Neuronal stem cell (in vitro differentiated cells): ENCODE results near the gene CRLF1.

Experiments
- DNase-seq: peaks from one replicate; pipeline ENCODE4 v3.0.0-alpha.2; 2013; ENCODE audit warnings: low spot score
- H2AFZ ChIP-seq: one replicate; pipeline ENCODE4 v1.6.1; 2013; ENCODE audit warnings: mild to moderate bottlenecking, low read length, inconsistent platforms
- H2AK5ac ChIP-seq: 2 replicates; pipeline ENCODE4 v1.6.1; 2013; ENCODE audit warnings: low read depth, mild to moderate bottlenecking, inconsistent platforms, low read length, moderate library complexity, mixed read lengths
- H2BK120ac ChIP-seq: 2 replicates; pipeline ENCODE4 v1.6.1; 2013; ENCODE audit warnings: low read depth, mild to moderate bottlenecking, inconsistent platforms, low read length, moderate library complexity, mixed read lengths
- H2BK12ac ChIP-seq: one replicate; pipeline ENCODE4 v1.6.1; 2013; ENCODE audit warnings: low read length, inconsistent platforms
- H2BK15ac ChIP-seq: 2 replicates; pipeline ENCODE4 v1.6.1; 2013; ENCODE audit warnings: mild to moderate bottlenecking, low read length, inconsistent platforms, mixed read lengths
- H2BK5ac ChIP-seq: one replicate; pipeline ENCODE4 v1.6.1; 2013; ENCODE audit warnings: inconsistent platforms, mild to moderate bottlenecking, low read length, moderate library complexity
- H3K14ac ChIP-seq: one replicate; pipeline ENCODE4 v1.6.1; 2013; ENCODE audit warnings: low read length, inconsistent platforms
- H3K18ac ChIP-seq: 2 replicates; pipeline ENCODE4 v1.6.1; 2013; ENCODE audit warnings: low read length, inconsistent platforms
- H3K23ac ChIP-seq: 2 replicates; pipeline ENCODE4 v1.6.1; 2013; ENCODE audit warnings: low read depth, mild to moderate bottlenecking, mixed read lengths, low read length, inconsistent platforms; ENCODE audit not compliant: poor library complexity
- H3K27ac ChIP-seq: replicated peaks from 3 replicates; pipeline ENCODE4 v1.5.1; 2013; ENCODE audit warnings: low read length, inconsistent platforms
- H3K27me3 ChIP-seq, 3 experiments: 2 replicates each; pipeline ENCODE4 v1.6.1; 2013; ENCODE audit warnings: low read length in 3 of 3, mild to moderate bottlenecking in 2 of 3, inconsistent platforms in 1 of 3, low read depth in 1 of 3, mixed read lengths in 1 of 3, moderate library complexity in 1 of 3; ENCODE audit not compliant: control insufficient read depth in 3 of 3, insufficient read depth in 3 of 3
- H3K36me3 ChIP-seq, 2 donors: replicated peaks in 1 of 2; 2 replicates each; pipeline ENCODE4 v1.6.1; 2013; ENCODE audit warnings: low read length in 2 of 2; ENCODE audit not compliant: control insufficient read depth in 2 of 2, insufficient read depth in 2 of 2
- H3K4ac ChIP-seq: 2 replicates; pipeline ENCODE4 v1.6.1; 2013; ENCODE audit warnings: inconsistent platforms, mild to moderate bottlenecking, low read length, moderate library complexity
- H3K4me1 ChIP-seq, 2 donors: 1 replicate in 1 of 2; 2 replicates in 1 of 2; pipeline ENCODE4 v1.6.1; 2013; ENCODE audit warnings: low read length in 2 of 2, low read depth in 1 of 2; ENCODE audit not compliant: control insufficient read depth in 2 of 2, insufficient read depth in 1 of 2
- H3K4me2 ChIP-seq: one replicate; pipeline ENCODE4 v1.6.1; 2013; ENCODE audit warnings: mild to moderate bottlenecking, low read length, inconsistent platforms; ENCODE audit not compliant: insufficient read depth, poor library complexity, severe bottlenecking
- H3K4me3 ChIP-seq, 2 donors: 2 replicates each; pipeline ENCODE4 v1.5.1; 2013; ENCODE audit warnings: low read length in 2 of 2, mild to moderate bottlenecking in 2 of 2, inconsistent platforms in 1 of 2, moderate library complexity in 1 of 2
- H3K79me1 ChIP-seq: one replicate; pipeline ENCODE4 v1.6.1; 2013; ENCODE audit warnings: low read depth, mild to moderate bottlenecking, inconsistent platforms, low read length, moderate library complexity
- H3K9ac ChIP-seq: one replicate; pipeline ENCODE4 v1.6.1; 2013; ENCODE audit warnings: mild to moderate bottlenecking, low read depth, low read length, inconsistent platforms; ENCODE audit not compliant: poor library complexity
- H3K9me3 ChIP-seq, 2 donors: replicated peaks in 1 of 2; 2 replicates each; pipeline versions ENCODE3 to v1.6.1; 2013; ENCODE audit warnings: low read length in 2 of 2, mild to moderate bottlenecking in 2 of 2, inconsistent platforms in 1 of 2, low read depth in 1 of 2, mixed read lengths in 1 of 2, moderate library complexity in 1 of 2; ENCODE audit not compliant: control insufficient read depth in 2 of 2, insufficient read depth in 1 of 2
- H4K8ac ChIP-seq: one replicate; pipeline ENCODE4 v1.6.1; 2013; ENCODE audit warnings: low read depth, mild to moderate bottlenecking, inconsistent platforms, low read length, moderate library complexity
- H4K91ac ChIP-seq: one replicate; pipeline ENCODE4 v1.6.1; 2013; ENCODE audit warnings: low read length, low read depth, mild to moderate bottlenecking, inconsistent platforms; ENCODE audit not compliant: poor library complexity
- WGBS, 2 donors: extraction: QIAGEN DNeasy Blood & Tissue Kit; methylation state at CpG; one replicate each; pipeline ENCODE4 v1.1.7; 2013; ENCODE audit warnings: missing lambda C conversion rate in 2 of 2, mixed read lengths in 1 of 2; ENCODE audit not compliant: insufficient read length in 2 of 2, insufficient replicate concordance in 1 of 2; ENCODE audit errors: extremely low coverage in 2 of 2; 5-methylcytosine and 5-hydroxymethylcytosine counted together

Gene CRLF1

GRCh38 chr19:18653853-18654252 is 47.3 kb upstream of the CRLF1 start:
- H3K4me3 ChIP-seq: no peak overlapping the region
- no peak overlapping the region for H3K9ac ChIP-seq
- H3K14ac ChIP-seq: no peak overlapping the region
- no peak overlapping the region for H2BK5ac ChIP-seq
- no peaks in the 10 kb centered on the region for H3K36me3 ChIP-seq
- H3K27ac ChIP-seq: no peak overlapping the region
- H3K23ac ChIP-seq: no peak overlapping the region
- no peak overlapping the region for H3K4me2 ChIP-seq
- H2AFZ ChIP-seq: no peak overlapping the region
- no peaks in the 10 kb centered on the region for H3K9me3 ChIP-seq
- H3K27me3 ChIP-seq: no peaks in the 10 kb centered on the region
- H2AK5ac ChIP-seq: peak overlapping the region; percentile 51
- H3K4me1 ChIP-seq: peaks cover 49 to 60% of the 10 kb centered on the region in 2 donors
- H3K4ac ChIP-seq: no peak overlapping the region
- no peak for DNase-seq
- no peak overlapping the region for H2BK12ac ChIP-seq
- no peak overlapping the region for H4K8ac ChIP-seq
- no peak overlapping the region for H2BK15ac ChIP-seq
- H2BK120ac ChIP-seq: no peak overlapping the region
- no CpG with 5 or more reads among the region's 1 CpG for WGBS, 2 donors
- H4K91ac ChIP-seq: no peak overlapping the region
- peaks cover 14% of the 10 kb centered on the region for H3K79me1 ChIP-seq
- H3K18ac ChIP-seq: no peak overlapping the region

GRCh38 chr19:18651733-18652132 is 45.1 kb upstream of the CRLF1 start:
- peaks cover 14% of the 10 kb centered on the region for H3K79me1 ChIP-seq
- no peaks in the 10 kb centered on the region for H3K36me3 ChIP-seq
- H2BK5ac ChIP-seq: peak overlapping the region; percentile 59
- H2BK12ac ChIP-seq: peak overlapping the region; percentile 49
- no CpG with 5 or more reads among the region's 6 CpGs for WGBS, 2 donors
- H3K27me3 ChIP-seq: no peaks in the 10 kb centered on the region
- H4K91ac ChIP-seq: no peak overlapping the region
- peak overlapping the region; percentile 86 for H2AK5ac ChIP-seq
- H3K18ac ChIP-seq: peak overlapping the region; percentile 72
- no peak overlapping the region for H3K4me2 ChIP-seq
- peak overlapping the region; percentile 19 for H2BK120ac ChIP-seq
- H3K27ac ChIP-seq: no peak overlapping the region
- H4K8ac ChIP-seq: peak overlapping the region; percentile 78
- H3K4me3 ChIP-seq: no peak overlapping the region
- DNase-seq: no peak
- peak overlapping the region; percentile 90 for H3K23ac ChIP-seq
- H3K9me3 ChIP-seq: no peaks in the 10 kb centered on the region
- no peak overlapping the region for H3K4ac ChIP-seq
- peak overlapping the region; percentile 59 for H2BK15ac ChIP-seq
- H3K4me1 ChIP-seq: peaks cover 36 to 58% of the 10 kb centered on the region in 2 donors
- peak overlapping the region; percentile 55 for H3K9ac ChIP-seq
- H2AFZ ChIP-seq: no peak overlapping the region
- H3K14ac ChIP-seq: no peak overlapping the region

GRCh38 chr19:18651300-18651699 is 44.7 kb upstream of the CRLF1 start:
- H3K27me3 ChIP-seq: no peaks in the 10 kb centered on the region
- H3K27ac ChIP-seq: no peak overlapping the region
- peak overlapping the region; percentile 19 for H2BK120ac ChIP-seq
- WGBS, 2 donors: no CpG with 5 or more reads among the region's 1 CpG
- H2AK5ac ChIP-seq: no peak overlapping the region
- no peak overlapping the region for H2AFZ ChIP-seq
- H2BK15ac ChIP-seq: peak overlapping the region; percentile 59
- DNase-seq: no peak
- H3K4ac ChIP-seq: no peak overlapping the region
- H2BK12ac ChIP-seq: no peak overlapping the region
- H3K23ac ChIP-seq: peak overlapping the region; percentile 90
- H3K14ac ChIP-seq: no peak overlapping the region
- H3K9ac ChIP-seq: no peak overlapping the region
- peak overlapping the region; percentile 72 for H3K18ac ChIP-seq
- no peak overlapping the region for H4K91ac ChIP-seq
- peaks cover 37 to 58% of the 10 kb centered on the region in 2 donors for H3K4me1 ChIP-seq
- H3K9me3 ChIP-seq: no peaks in the 10 kb centered on the region
- H4K8ac ChIP-seq: peak overlapping the region; percentile 78
- peaks cover 17% of the 10 kb centered on the region for H3K79me1 ChIP-seq
- peak overlapping the region; percentile 18 for H2BK5ac ChIP-seq
- H3K36me3 ChIP-seq: no peaks in the 10 kb centered on the region
- no peak overlapping the region for H3K4me2 ChIP-seq
- H3K4me3 ChIP-seq: no peak overlapping the region

GRCh38 chr19:18650468-18651041 is 44.0 kb upstream of the CRLF1 start:
- DNase-seq: no peak
- no peak overlapping the region for H3K18ac ChIP-seq
- H4K91ac ChIP-seq: no peak overlapping the region
- no peak overlapping the region for H2BK120ac ChIP-seq
- H3K9ac ChIP-seq: peak overlapping the region; percentile 72
- H4K8ac ChIP-seq: no peak overlapping the region
- no peaks in the 10 kb centered on the region for H3K9me3 ChIP-seq
- peak overlapping the region; percentile 35 for H3K23ac ChIP-seq
- H3K4me1 ChIP-seq: peaks cover 33 to 50% of the 10 kb centered on the region in 2 donors
- no peaks in the 10 kb centered on the region for H3K27me3 ChIP-seq
- no peak overlapping the region for H2AFZ ChIP-seq
- H2BK12ac ChIP-seq: peak overlapping the region; percentile 53
- peak overlapping the region; percentile 16 for H2BK15ac ChIP-seq
- peak overlapping the region; percentile 18 for H2BK5ac ChIP-seq
- peak overlapping the region; percentile 19 for H3K4ac ChIP-seq
- H3K4me3 ChIP-seq: no peak overlapping the region
- no peak overlapping the region for H3K4me2 ChIP-seq
- peaks cover 13% of the 10 kb centered on the region for H3K79me1 ChIP-seq
- WGBS, 2 donors: no CpG with 5 or more reads among the region's 34 CpGs
- peak overlapping the region; percentile 9 for H3K27ac ChIP-seq
- no peaks in the 10 kb centered on the region for H3K36me3 ChIP-seq
- H3K14ac ChIP-seq: peak overlapping the region; percentile 97
- H2AK5ac ChIP-seq: peak overlapping the region; percentile 28
